MM.1S (cell line): ENCODE results near the gene SEMA6C.

Experiments used
- DNase-seq: peaks from one replicate; pipeline ENCODE4 v3.0.0-alpha.2; 2015
- H2AFZ ChIP-seq: fragments of 300-600 bp; sonication (generic); 2 replicates; pipeline ENCODE4 v1.6.0; 2016; ENCODE audit warnings: antibody characterized with exemption, low read length
- H3F3A ChIP-seq: fragments of 300-600 bp; sonication (generic); 2 replicates; pipeline ENCODE4 v1.6.1; 2016; ENCODE audit warnings: mild to moderate bottlenecking, antibody characterized with exemption, low read length, moderate library complexity, mixed read lengths; ENCODE audit not compliant: insufficient read depth
- H3K27ac ChIP-seq: fragments of 300-600 bp; sonication (generic); 2 replicates; pipeline ENCODE4 v1.5.1; 2016; ENCODE audit warnings: mild to moderate bottlenecking, low read length
- H3K27me3 ChIP-seq: fragments of 300-600 bp; sonication (generic); replicated peaks from 2 replicates; pipeline ENCODE4 v1.6.0; 2016; ENCODE audit warnings: low read length; ENCODE audit not compliant: insufficient read depth
- H3K36me3 ChIP-seq: fragments of 300-600 bp; sonication (generic); replicated peaks from 2 replicates; pipeline ENCODE4 v1.6.1; 2016; ENCODE audit warnings: mild to moderate bottlenecking, low read length, mixed read lengths; ENCODE audit not compliant: insufficient read depth
- H3K4me1 ChIP-seq: fragments of 300-600 bp; sonication (generic); 2 replicates; pipeline ENCODE4 v1.6.1; 2016; ENCODE audit warnings: low read length, mixed read lengths
- H3K4me2 ChIP-seq: fragments of 300-600 bp; sonication (generic); 2 replicates; pipeline ENCODE4 v1.6.0; 2016; ENCODE audit warnings: low read depth, low read length
- H3K4me3 ChIP-seq: fragments of 300-600 bp; sonication (generic); 2 replicates; pipeline ENCODE4 v1.5.1; 2016; ENCODE audit warnings: low read length, mixed read lengths
- H3K79me2 ChIP-seq: fragments of 300-600 bp; sonication (generic); 2 replicates; pipeline ENCODE4 v1.6.1; 2016; ENCODE audit warnings: mixed run types, low read length, mixed read lengths
- H3K9ac ChIP-seq: fragments of 300-600 bp; sonication (generic); 2 replicates; pipeline ENCODE4 v1.6.1; 2016; ENCODE audit warnings: low read length, mixed read lengths
- H3K9me2 ChIP-seq: fragments of 300-600 bp; sonication (generic); replicated peaks from 2 replicates; pipeline ENCODE4 v1.6.1; 2016; ENCODE audit warnings: mild to moderate bottlenecking, low read length, mixed read lengths; ENCODE audit not compliant: insufficient read depth
- H3K9me3 ChIP-seq: fragments of 300-600 bp; sonication (generic); replicated peaks from 2 replicates; pipeline ENCODE4 v1.6.1; 2016; ENCODE audit warnings: mild to moderate bottlenecking, low read length, mixed read lengths; ENCODE audit not compliant: insufficient read depth
- H4K20me1 ChIP-seq: fragments of 300-600 bp; sonication (generic); 2 replicates; pipeline ENCODE4 v1.6.1; 2016; ENCODE audit warnings: mild to moderate bottlenecking, low read length, moderate library complexity, mixed read lengths; ENCODE audit not compliant: insufficient read depth
- EZH2 ChIP-seq: fragments of 300-600 bp; sonication (generic); optimal IDR thresholded peaks from 2 replicates; pipeline ENCODE3; 2017; ENCODE audit warnings: low read depth, mild to moderate bottlenecking, antibody characterized with exemption, low read length, mixed read lengths
- EZH2phosphoT487 ChIP-seq: fragments of 300-600 bp; sonication (generic); IDR thresholded peaks from 2 replicates; pipeline ENCODE4 v1.6.1; 2018; ENCODE audit warnings: antibody characterized with exemption, low read length
- TF ChIP-seq, protein P1 (sequence below): fragments of 300-600 bp; sonication (generic); IDR thresholded peaks from 2 replicates; pipeline ENCODE4 v1.5.1; 2016; ENCODE audit warnings: antibody characterized with exemption, low read length, mixed read lengths

SEMA6C gene

DNA sequence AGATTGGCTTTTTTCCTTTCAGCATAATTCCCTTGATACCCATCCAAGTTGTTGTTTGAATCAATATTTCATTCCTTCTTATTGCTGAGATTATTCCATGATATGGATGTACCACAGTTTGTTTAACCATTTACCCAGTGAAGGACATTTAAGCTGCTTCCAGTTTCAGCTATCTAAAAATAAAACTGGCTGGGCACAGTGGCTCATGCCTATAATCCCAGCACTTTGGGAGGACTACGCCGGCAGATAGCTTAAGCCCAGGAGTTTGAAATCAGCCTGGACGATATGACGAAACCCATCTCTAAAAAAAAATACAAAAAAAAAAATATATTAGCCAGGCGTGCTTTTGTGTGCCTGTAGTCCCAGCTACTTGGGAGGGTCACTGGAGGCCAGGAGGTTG is 32.6 kb downstream of the SEMA6C start:
- H3K9ac ChIP-seq, result no peak overlapping the region
- H3K4me3 ChIP-seq, result no peak overlapping the region
- no peaks in the 10 kb centered on the region for H3K9me2 ChIP-seq
- H3K27ac ChIP-seq, result no peak overlapping the region
- H3K4me2 ChIP-seq, result no peak overlapping the region
- no peak for DNase-seq
- TF ChIP-seq EZH2 (no peak), EZH2phosphoT487 (no peak)
- TF ChIP-seq, protein P1, sequence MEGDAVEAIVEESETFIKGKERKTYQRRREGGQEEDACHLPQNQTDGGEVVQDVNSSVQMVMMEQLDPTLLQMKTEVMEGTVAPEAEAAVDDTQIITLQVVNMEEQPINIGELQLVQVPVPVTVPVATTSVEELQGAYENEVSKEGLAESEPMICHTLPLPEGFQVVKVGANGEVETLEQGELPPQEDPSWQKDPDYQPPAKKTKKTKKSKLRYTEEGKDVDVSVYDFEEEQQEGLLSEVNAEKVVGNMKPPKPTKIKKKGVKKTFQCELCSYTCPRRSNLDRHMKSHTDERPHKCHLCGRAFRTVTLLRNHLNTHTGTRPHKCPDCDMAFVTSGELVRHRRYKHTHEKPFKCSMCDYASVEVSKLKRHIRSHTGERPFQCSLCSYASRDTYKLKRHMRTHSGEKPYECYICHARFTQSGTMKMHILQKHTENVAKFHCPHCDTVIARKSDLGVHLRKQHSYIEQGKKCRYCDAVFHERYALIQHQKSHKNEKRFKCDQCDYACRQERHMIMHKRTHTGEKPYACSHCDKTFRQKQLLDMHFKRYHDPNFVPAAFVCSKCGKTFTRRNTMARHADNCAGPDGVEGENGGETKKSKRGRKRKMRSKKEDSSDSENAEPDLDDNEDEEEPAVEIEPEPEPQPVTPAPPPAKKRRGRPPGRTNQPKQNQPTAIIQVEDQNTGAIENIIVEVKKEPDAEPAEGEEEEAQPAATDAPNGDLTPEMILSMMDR, result no peak
- H3K27me3 ChIP-seq, result no peaks in the 10 kb centered on the region
- H3K4me1 ChIP-seq, result no peaks in the 10 kb centered on the region
- H4K20me1 ChIP-seq, result no peaks in the 10 kb centered on the region
- no peaks in the 10 kb centered on the region for H3K36me3 ChIP-seq
- H3F3A ChIP-seq, result no peaks in the 10 kb centered on the region
- H2AFZ ChIP-seq, result no peak overlapping the region
- H3K9me3 ChIP-seq, result no peaks in the 10 kb centered on the region
- no peaks in the 10 kb centered on the region for H3K79me2 ChIP-seq

DNA sequence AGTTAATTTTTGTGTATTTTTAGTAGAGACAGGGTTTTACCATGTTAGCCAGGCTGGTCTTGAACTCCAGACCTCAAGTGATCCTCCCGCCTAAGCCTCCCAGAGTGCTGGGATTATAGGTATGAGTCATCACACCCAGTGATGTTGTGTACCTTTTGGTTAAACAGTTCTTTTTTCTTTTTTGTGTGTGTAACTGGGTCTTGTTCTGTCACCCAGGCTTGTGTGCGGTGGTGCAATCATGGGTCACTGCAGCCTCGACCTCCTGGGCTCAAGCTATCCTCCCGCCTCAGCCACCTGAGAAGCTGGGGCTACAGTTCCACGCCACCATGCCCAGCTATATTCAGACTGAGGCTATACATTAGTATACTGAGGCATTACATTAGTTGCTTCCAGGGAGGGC is 38.1 kb downstream of the SEMA6C start:
- Histone ChIP-seq H3K9me2 (no peaks in the 10 kb centered on the region), H3K27me3 (no peaks in the 10 kb centered on the region), H3K9ac (no peak overlapping the region), H3K79me2 (no peaks in the 10 kb centered on the region), H3K4me2 (no peak overlapping the region), H3K9me3 (no peaks in the 10 kb centered on the region), H2AFZ (no peak overlapping the region), H3K27ac (no peak overlapping the region), H3K4me1 (no peaks in the 10 kb centered on the region), H3F3A (no peaks in the 10 kb centered on the region), H4K20me1 (no peaks in the 10 kb centered on the region), H3K36me3 (no peaks in the 10 kb centered on the region), H3K4me3 (no peak overlapping the region)
- no peak for TF ChIP-seq EZH2phosphoT487
- TF ChIP-seq, protein P1, result no peak
- TF ChIP-seq EZH2, result no peak
- DNase-seq, result no peak

DNA sequence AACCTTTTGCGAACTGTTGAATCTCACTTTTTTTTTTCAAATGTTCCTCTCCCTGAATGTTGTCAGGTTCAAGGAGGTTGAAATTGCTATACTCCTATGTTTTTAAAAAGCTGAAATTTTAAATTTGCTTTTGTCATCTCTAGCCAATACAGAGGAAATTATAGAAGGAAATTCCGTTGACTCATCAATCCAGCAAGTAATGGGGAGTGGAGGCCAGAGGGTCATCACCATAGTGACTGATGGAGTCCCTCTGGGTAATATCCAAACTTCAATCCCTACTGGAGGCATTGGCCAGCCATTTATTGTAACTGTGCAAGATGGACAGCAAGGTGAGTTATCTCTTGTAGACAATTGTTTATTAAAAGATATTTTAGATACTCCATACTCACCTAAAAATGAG is 39.5 kb downstream of the SEMA6C start:
- TF ChIP-seq EZH2, result no peak
- no peak for TF ChIP-seq EZH2phosphoT487
- TF ChIP-seq, protein P1, result no peak
- Histone ChIP-seq H3K27ac (no peak overlapping the region), H2AFZ (no peak overlapping the region)

DNA sequence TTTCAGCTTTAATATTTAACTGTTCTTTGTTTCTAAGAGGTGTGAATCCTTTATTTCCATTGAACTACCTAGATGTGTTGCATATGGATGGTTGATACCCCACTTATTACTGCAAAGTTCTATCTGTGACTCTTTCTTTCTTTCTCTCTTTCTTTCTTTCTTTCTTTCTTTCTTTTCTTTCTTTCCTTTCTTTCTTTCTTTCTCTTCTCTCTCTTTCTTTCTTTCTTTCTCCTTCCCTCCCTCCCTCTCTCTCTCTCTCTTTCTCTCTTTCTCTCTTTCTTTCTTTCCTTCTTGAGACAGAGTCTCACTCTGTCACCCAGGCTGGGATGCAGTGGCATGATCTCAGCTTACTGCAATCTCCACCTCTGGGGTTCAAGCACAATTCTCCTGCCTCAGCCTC is 41.8 kb downstream of the SEMA6C start:
- H3K79me2 ChIP-seq, result no peaks in the 10 kb centered on the region

More for the DNA sequence above, 39.5 kb downstream of the SEMA6C start:
- no peak for DNase-seq
- Histone ChIP-seq H4K20me1 (no peaks in the 10 kb centered on the region), H3K4me1 (no peaks in the 10 kb centered on the region), H3K9me3 (no peaks in the 10 kb centered on the region), H3K27me3 (no peaks in the 10 kb centered on the region), H3K4me3 (no peak overlapping the region), H3K9me2 (no peaks in the 10 kb centered on the region), H3F3A (no peaks in the 10 kb centered on the region), H3K79me2 (no peaks in the 10 kb centered on the region), H3K36me3 (no peaks in the 10 kb centered on the region), H3K9ac (no peak overlapping the region), H3K4me2 (no peak overlapping the region)

More for the DNA sequence above, 41.8 kb downstream of the SEMA6C start:
- H3K4me1 ChIP-seq, result no peaks in the 10 kb centered on the region
- H2AFZ ChIP-seq, result no peak overlapping the region
- no peaks in the 10 kb centered on the region for H3K27me3 ChIP-seq
- H4K20me1 ChIP-seq, result no peaks in the 10 kb centered on the region
- no peak for DNase-seq
- no peaks in the 10 kb centered on the region for H3K36me3 ChIP-seq
- no peak overlapping the region for H3K9ac ChIP-seq
- H3F3A ChIP-seq, result no peaks in the 10 kb centered on the region
- no peak overlapping the region for H3K4me3 ChIP-seq
- no peak overlapping the region for H3K4me2 ChIP-seq
- no peak overlapping the region for H3K27ac ChIP-seq
- H3K9me2 ChIP-seq, result no peaks in the 10 kb centered on the region
- no peak for TF ChIP-seq EZH2phosphoT487
- TF ChIP-seq, protein P1, result no peak
- TF ChIP-seq EZH2, result no peak
- H3K9me3 ChIP-seq, result no peaks in the 10 kb centered on the region
